Tibial nerve (tissue), 3 donors: Measurements from ENCODE around the gene TRPC5OS.

Source experiments
- POLR2A ChIP-seq, 2 donors: fragments of 450-650 bp; IDR thresholded peaks; one replicate each; pipeline ENCODE4 v1.6.1; 2017; ENCODE audit warnings: antibody characterized with exemption in 2 of 2, mild to moderate bottlenecking in 2 of 2, moderate library complexity in 2 of 2
- TF ChIP-seq, protein P1 (sequence below), 5 experiments: fragments of 200-600 bp in 3 of 5; fragments of 450-650 bp in 2 of 5; sonication (generic) in 3 of 5; IDR thresholded peaks; one replicate each; pipeline ENCODE4 v1.5.1; 2016 to 2019; ENCODE audit warnings: antibody characterized with exemption in 5 of 5, mild to moderate bottlenecking in 3 of 5, moderate library complexity in 2 of 5

DNA sequence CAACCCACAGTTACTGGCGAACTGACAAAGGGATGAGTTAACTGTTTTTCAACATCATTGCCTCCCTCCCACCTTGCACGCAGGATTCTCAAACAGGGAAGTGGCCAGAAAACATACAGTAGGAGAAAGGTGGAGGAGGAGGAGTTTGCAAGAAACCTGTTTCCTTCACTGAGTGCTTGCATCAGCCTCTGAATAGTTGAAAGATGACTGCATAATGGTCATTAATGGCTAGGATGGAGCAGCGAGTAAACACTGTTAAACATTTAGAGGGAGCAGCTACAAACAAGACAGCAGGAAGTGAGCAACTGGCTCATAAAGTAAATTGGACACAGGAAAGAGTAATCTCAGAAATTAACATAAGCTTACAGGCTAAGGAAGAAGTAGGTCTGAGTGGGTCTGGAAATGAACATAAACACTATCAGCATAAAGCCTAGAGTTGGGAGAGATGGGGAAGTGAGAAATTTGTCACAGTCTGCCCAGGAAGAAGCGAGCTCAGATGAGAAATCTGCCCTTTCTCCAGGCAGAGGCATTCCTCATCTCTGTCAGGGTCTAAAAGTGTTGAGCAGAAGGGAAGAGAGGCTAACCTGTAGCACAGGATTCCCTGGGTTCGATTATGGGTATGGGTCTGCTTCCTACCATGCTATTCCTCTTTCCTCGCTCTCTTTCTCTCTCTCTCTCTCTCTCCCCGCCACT, 38.6 kb downstream of the TRPC5OS start:
- TF ChIP-seq, protein P1, sequence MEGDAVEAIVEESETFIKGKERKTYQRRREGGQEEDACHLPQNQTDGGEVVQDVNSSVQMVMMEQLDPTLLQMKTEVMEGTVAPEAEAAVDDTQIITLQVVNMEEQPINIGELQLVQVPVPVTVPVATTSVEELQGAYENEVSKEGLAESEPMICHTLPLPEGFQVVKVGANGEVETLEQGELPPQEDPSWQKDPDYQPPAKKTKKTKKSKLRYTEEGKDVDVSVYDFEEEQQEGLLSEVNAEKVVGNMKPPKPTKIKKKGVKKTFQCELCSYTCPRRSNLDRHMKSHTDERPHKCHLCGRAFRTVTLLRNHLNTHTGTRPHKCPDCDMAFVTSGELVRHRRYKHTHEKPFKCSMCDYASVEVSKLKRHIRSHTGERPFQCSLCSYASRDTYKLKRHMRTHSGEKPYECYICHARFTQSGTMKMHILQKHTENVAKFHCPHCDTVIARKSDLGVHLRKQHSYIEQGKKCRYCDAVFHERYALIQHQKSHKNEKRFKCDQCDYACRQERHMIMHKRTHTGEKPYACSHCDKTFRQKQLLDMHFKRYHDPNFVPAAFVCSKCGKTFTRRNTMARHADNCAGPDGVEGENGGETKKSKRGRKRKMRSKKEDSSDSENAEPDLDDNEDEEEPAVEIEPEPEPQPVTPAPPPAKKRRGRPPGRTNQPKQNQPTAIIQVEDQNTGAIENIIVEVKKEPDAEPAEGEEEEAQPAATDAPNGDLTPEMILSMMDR (IDR thresholded peaks at IDR 0.05), result no peak
- no peak for TF ChIP-seq POLR2A (IDR thresholded peaks at IDR 0.05)
